GM23338 (cell line): ENCODE results near the gene NAE1. TPM values are rescaled to one million over a fixed set of nuclear protein-coding genes. Genes with fewer than 3 reads are reported as not detected.

Experiments used
- ATAC-seq: fragments of 200-7000 bp; cut with Tn5 transposase; 3 replicates; pipeline ENCODE4 v1.9.1; 2020
- DNase-seq: peaks from one replicate; pipeline ENCODE4 v3.0.0-alpha.2; 2015; ENCODE audit warnings: low spot score
- H2AFZ ChIP-seq: fragments of 200-600 bp; sonication (generic); 2 replicates; pipeline ENCODE4 v1.8.0; 2016; ENCODE audit warnings: antibody characterized with exemption, mild to moderate bottlenecking, moderate library complexity
- H3F3A ChIP-seq: fragments of 200-600 bp; sonication (generic); replicated peaks from 2 replicates; pipeline ENCODE4 v1.8.0; 2017; ENCODE audit warnings: antibody characterized with exemption, mixed run types, low read depth
- H3K27ac ChIP-seq: fragments of 200-600 bp; sonication (generic); 2 replicates; pipeline ENCODE4 v1.6.1; 2016; ENCODE audit warnings: low read depth
- H3K27me3 ChIP-seq: fragments of 200-600 bp; sonication (generic); 2 replicates; pipeline ENCODE4 v1.8.0; 2016; ENCODE audit warnings: mild to moderate bottlenecking, mixed run types, moderate library complexity; ENCODE audit not compliant: insufficient read depth
- H3K36me3 ChIP-seq: fragments of 200-600 bp; sonication (generic); 2 replicates; pipeline ENCODE4 v1.8.0; 2016; ENCODE audit warnings: mild to moderate bottlenecking; ENCODE audit not compliant: insufficient read depth
- H3K4me1 ChIP-seq: fragments of 200-600 bp; sonication (generic); 2 replicates; pipeline ENCODE4 v1.8.0; 2016; ENCODE audit warnings: mild to moderate bottlenecking, moderate library complexity; ENCODE audit not compliant: insufficient read depth
- H3K4me2 ChIP-seq: fragments of 200-600 bp; sonication (generic); 2 replicates; pipeline ENCODE4 v1.7.1; 2017; ENCODE audit warnings: mixed run types
- H3K4me3 ChIP-seq: fragments of 200-600 bp; sonication (generic); 2 replicates; pipeline ENCODE4 v1.6.1; 2016; ENCODE audit warnings: mixed run types
- H3K79me2 ChIP-seq: fragments of 200-600 bp; sonication (generic); replicated peaks from 2 replicates; pipeline ENCODE4 v1.8.0; 2017; ENCODE audit warnings: mild to moderate bottlenecking; ENCODE audit not compliant: insufficient read depth
- H3K9me2 ChIP-seq: fragments of 200-600 bp; sonication (generic); 2 replicates; pipeline ENCODE4 v1.8.0; 2017; ENCODE audit not compliant: insufficient read depth
- H4K20me1 ChIP-seq: fragments of 200-600 bp; sonication (generic); replicated peaks from 2 replicates; pipeline ENCODE4 v1.8.0; 2017; ENCODE audit warnings: mild to moderate bottlenecking; ENCODE audit not compliant: insufficient read depth
- H3K27ac Mint-ChIP-seq: 2 replicates; pipeline ENCODE4 v1.8.0; 2020; ENCODE audit warnings: inconsistent platforms, mild to moderate bottlenecking, moderate library complexity, mixed read lengths
- H3K27me3 Mint-ChIP-seq: 3 replicates; pipeline ENCODE4 v1.8.0; 2022; ENCODE audit warnings: low read depth, mild to moderate bottlenecking, moderate library complexity, mixed read lengths, inconsistent platforms; ENCODE audit not compliant: insufficient read depth, poor library complexity
- H3K36me3 Mint-ChIP-seq: 3 replicates; pipeline ENCODE4 v1.8.0; 2021; ENCODE audit warnings: low read depth, mild to moderate bottlenecking, inconsistent platforms, moderate library complexity, mixed read lengths
- H3K4me1 Mint-ChIP-seq: 3 replicates; pipeline ENCODE4 v1.8.0; 2020; ENCODE audit warnings: mild to moderate bottlenecking, inconsistent platforms, mixed read lengths
- H3K4me3 Mint-ChIP-seq: 3 replicates; pipeline ENCODE4 v1.8.0; 2021; ENCODE audit warnings: moderate library complexity, mild to moderate bottlenecking, inconsistent platforms, mixed read lengths
- H3K9me3 Mint-ChIP-seq: 3 replicates; pipeline ENCODE4 v1.8.0; 2020; ENCODE audit warnings: moderate library complexity, mild to moderate bottlenecking, inconsistent platforms, mixed read lengths
- CREB1 ChIP-seq: fragments of 250-450 bp; sonication (Bioruptor Pico); IDR thresholded peaks from 2 replicates; pipeline ENCODE4 v1.5.0; 2020; ENCODE audit warnings: low read depth, mild to moderate bottlenecking, moderate library complexity
- CTCF ChIP-seq, 2 experiments: fragments of 200-600 bp in 1 of 2; sonication (generic) in 1 of 2; conservative IDR thresholded peaks; 2 replicates each; pipeline versions ENCODE4 v1.5.1 to v1.6.1; 2016 to 2017; ENCODE audit warnings: antibody characterized with exemption in 2 of 2, low read depth in 2 of 2, mild to moderate bottlenecking in 2 of 2, moderate library complexity in 1 of 2
- ETS1 ChIP-seq: IDR thresholded peaks from 2 replicates; pipeline ENCODE4 v1.6.1; 2016; ENCODE audit warnings: antibody characterized with exemption
- EZH2 ChIP-seq: fragments of 200-600 bp; sonication (generic); IDR thresholded peaks from one replicate; pipeline ENCODE4 v1.8.0; 2017; ENCODE audit warnings: antibody characterized with exemption, mild to moderate bottlenecking, low read depth; ENCODE audit not compliant: unreplicated experiment
- EZH2phosphoT487 ChIP-seq: fragments of 200-600 bp; sonication (generic); IDR thresholded peaks from one replicate; pipeline ENCODE4 v1.8.1; 2018; ENCODE audit warnings: antibody characterized with exemption; ENCODE audit not compliant: unreplicated experiment
- JUNB ChIP-seq: IDR thresholded peaks from one replicate; pipeline ENCODE4 v1.6.1; 2016; ENCODE audit warnings: antibody characterized with exemption; ENCODE audit not compliant: unreplicated experiment
- NANOG ChIP-seq: IDR thresholded peaks from 2 replicates; pipeline ENCODE4 v1.6.1; 2016; ENCODE audit warnings: antibody characterized with exemption, borderline replicate concordance
- REST ChIP-seq: IDR thresholded peaks from one replicate; pipeline ENCODE4 v1.6.1; 2018; ENCODE audit warnings: antibody characterized with exemption; ENCODE audit not compliant: unreplicated experiment
- ZNF114 ChIP-seq: fragments of 250-450 bp; sonication (Bioruptor Pico); IDR thresholded peaks from 2 replicates; pipeline ENCODE4 v1.5.0; 2020; ENCODE audit warnings: mild to moderate bottlenecking, moderate library complexity
- ZNF331 ChIP-seq: fragments of 250-450 bp; sonication (Bioruptor Pico); IDR thresholded peaks from 2 replicates; pipeline ENCODE4 v1.5.0; 2020; ENCODE audit warnings: low read depth, mild to moderate bottlenecking, moderate library complexity
- ZNF462 ChIP-seq: fragments of 250-450 bp; sonication (Bioruptor Pico); IDR thresholded peaks from 2 replicates; pipeline ENCODE4 v1.5.0; 2020; ENCODE audit warnings: mild to moderate bottlenecking, moderate library complexity
- polyA plus RNA-seq: library from polyadenylated mRNA; unstranded; fragments of >200 nt; fragmentation: Nextera tagmentation; extraction: Ambion mirVana; gene quantifications from 2 replicates; pipeline ENCODE4 v1.2.1, GENCODE V29; 2016
- total RNA-seq: library from RNA; depleted of rRNA; stranded (reverse); fragments of >200 nt; shearing (Covaris generic); gene quantifications from 2 replicates; pipeline ENCODE4 v1.2.3, GENCODE V29; 2014

Gene NAE1
- total and polyA plus RNA-seq, 2 experiments from 2014 or later, result 139 to 209 TPM

GRCh38 chr16:66776457-66776856, 54.3 kb downstream of the NAE1 start:
- Mint-ChIP-seq H3K4me3 (no peak overlapping the region), H3K27me3 (peaks cover 1% of the 10 kb centered on the region), H3K4me1 (no peaks in the 10 kb centered on the region), H3K9me3 (no peaks in the 10 kb centered on the region), H3K27ac (no peak overlapping the region), H3K36me3 (no peaks in the 10 kb centered on the region)
- no peaks in the 10 kb centered on the region for H3F3A ChIP-seq
- H3K79me2 ChIP-seq, result no peaks in the 10 kb centered on the region
- no peaks in the 10 kb centered on the region for H3K36me3 ChIP-seq
- H3K27me3 ChIP-seq, result no peaks in the 10 kb centered on the region
- no peak overlapping the region for H3K27ac ChIP-seq
- no peaks in the 10 kb centered on the region for H3K4me1 ChIP-seq
- H3K4me2 ChIP-seq, result no peak overlapping the region
- H3K9me2 ChIP-seq, result no peaks in the 10 kb centered on the region
- H3K4me3 ChIP-seq, result no peak overlapping the region
- H2AFZ ChIP-seq, result peak overlapping the region; percentile 73; the same call in 1 of the 2 replicates
- DNase-seq, result no peak
- TF ChIP-seq JUNB, result no peak
- no peak for TF ChIP-seq NANOG
- no peak for TF ChIP-seq REST
- no peak for TF ChIP-seq CREB1
- no peak for TF ChIP-seq ETS1
- no peak for TF ChIP-seq ZNF114
- no peak for TF ChIP-seq ZNF331 (CRISPR knock-in tag)
- no peak for TF ChIP-seq ZNF462 (CRISPR knock-in tag)
- no peak for TF ChIP-seq EZH2
- TF ChIP-seq EZH2phosphoT487, result no peak
- TF ChIP-seq CTCF (conservative IDR thresholded peaks at IDR 0.05; ENCODE audit: low read depth in 2 of 2), result no peak
- ATAC-seq, result no peak
- H4K20me1 ChIP-seq, result no peaks in the 10 kb centered on the region
